Measurements from ENCODE around the gene AOC2. TPM values are rescaled to one million over a fixed set of nuclear protein-coding genes. Genes with fewer than 3 reads are reported as not detected.

Gene AOC2
- total and polyA plus RNA-seq, 2 of the 13 experiments (the other 11 are each of a cell fraction or from before 2014, with no cell fraction given) = 1.2 to 3.3 TPM

- TF ChIP-seq PHB2 (IDR thresholded peaks at IDR 0.05; ENCODE audit: partially characterized antibody) (no peak), NCOA1 (CRISPR knock-in tag; IDR thresholded peaks at IDR 0.05) (no peak), RNF2 (conservative IDR thresholded peaks at IDR 0.05; ENCODE audit: low read depth) (peak; percentile 45; the same call in 1 of the 2 replicates), ZBTB38 (CRISPR knock-in tag; IDR thresholded peaks at IDR 0.05) (peak; percentile 43; the same call in 1 of the 2 replicates), KLF9 (CRISPR knock-in tag; IDR thresholded peaks at IDR 0.05; ENCODE audit: low read depth) (no peak), KMT2A (CRISPR knock-in tag; IDR thresholded peaks at IDR 0.05) (peak; percentile 55; the same call in 1 of the 2 replicates), ZNF570 (CRISPR knock-in tag; IDR thresholded peaks at IDR 0.05; ENCODE audit: borderline replicate concordance) (no peak), TFE3 (CRISPR knock-in tag; IDR thresholded peaks at IDR 0.05) (peak; percentile 81), ZBTB46 (CRISPR knock-in tag; IDR thresholded peaks at IDR 0.05; ENCODE audit: borderline replicate concordance) (0 out of 2 replicates have a peak, but pooled peaks have one; percentile 46), ZNF747 (CRISPR knock-in tag; IDR thresholded peaks at IDR 0.05; ENCODE audit: borderline replicate concordance) (peak; percentile 69), ZNF740 (CRISPR knock-in tag; IDR thresholded peaks at IDR 0.05) (no peak), ZNF317 (CRISPR knock-in tag; IDR thresholded peaks at IDR 0.05) (peak; percentile 77), ZNF407 (CRISPR knock-in tag; IDR thresholded peaks at IDR 0.05; ENCODE audit: not compliant biosample characterization) (no peak), CHD4 (IDR thresholded peaks at IDR 0.05; ENCODE audit: borderline replicate concordance, low read length) (peak; percentile 97; the same call in 1 of the 2 replicates), HNRNPL (IDR thresholded peaks at IDR 0.05; ENCODE audit: low read depth, low read length) (no peak), CBX5 (CRISPR knock-in tag; IDR thresholded peaks at IDR 0.05; ENCODE audit: borderline replicate concordance) (peak; percentile 86; the same call in 1 of the 2 replicates), ZMYM3 (CRISPR knock-in tag; IDR thresholded peaks at IDR 0.05) (peak; percentile 90)
Measured at GRCh38 chr17:42886283-42887176, 42.1 kb downstream of the AOC2 start (continued).

Data from HepG2 (cell line).